Skeletal muscle satellite cell (primary cell): ENCODE results near the gene C4BPB.

Experiments
- H3K27me3 ChIP-seq: 2 replicates; pipeline ENCODE4 v1.7.0; 2013; ENCODE audit warnings: low read length; ENCODE audit not compliant: control insufficient read depth, insufficient read depth
- H3K36me3 ChIP-seq: 2 replicates; pipeline ENCODE4 v1.7.0; 2013; ENCODE audit warnings: mild to moderate bottlenecking, control low read depth, low read length; ENCODE audit not compliant: insufficient read depth
- H3K4me1 ChIP-seq: 2 replicates; pipeline ENCODE4 v1.7.0; 2013; ENCODE audit warnings: low read length; ENCODE audit not compliant: control insufficient read depth, insufficient read depth
- H3K4me2 ChIP-seq: 2 replicates; pipeline ENCODE4 v1.7.0; 2013; ENCODE audit warnings: mild to moderate bottlenecking, low read length
- H3K4me3 ChIP-seq: 2 replicates; pipeline ENCODE4 v1.7.0; 2013; ENCODE audit warnings: low read length
- H3K9ac ChIP-seq: 2 replicates; pipeline ENCODE4 v1.7.0; 2013; ENCODE audit warnings: mild to moderate bottlenecking, low read depth, low read length, moderate library complexity
- H3K9me3 ChIP-seq: replicated peaks from 2 replicates; pipeline ENCODE4 v1.7.0; 2013; ENCODE audit warnings: mild to moderate bottlenecking, control low read depth, low read length

Gene C4BPB

GRCh38 chr1:207128336-207128921 lies 39.8 kb downstream of the C4BPB start:
- Histone ChIP-seq H3K4me3 (no peak overlapping the region), H3K4me2 (no peak overlapping the region), H3K4me1 (no peaks in the 10 kb centered on the region), H3K27me3 (peaks cover 7% of the 10 kb centered on the region), H3K36me3 (no peaks in the 10 kb centered on the region), H3K9me3 (no peaks in the 10 kb centered on the region), H3K9ac (no peak overlapping the region)

DNA sequence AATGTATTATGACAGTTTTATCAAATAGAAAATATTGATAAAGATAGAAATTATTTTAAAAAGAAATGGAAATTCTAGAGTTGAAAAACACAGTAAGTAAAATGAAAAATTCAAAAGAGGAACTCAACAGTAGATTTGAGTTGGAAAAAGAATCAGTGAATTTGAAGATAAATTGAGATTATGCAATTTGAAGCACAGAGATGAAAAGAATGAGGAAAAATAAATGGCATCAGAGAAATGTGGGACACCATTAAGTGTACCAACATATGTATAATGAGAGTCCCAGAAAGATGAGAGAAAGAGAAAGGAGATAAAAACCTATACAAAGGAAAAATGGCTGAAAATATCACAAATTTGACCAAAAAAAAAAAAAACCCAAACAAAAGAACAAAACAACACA lies 40.4 kb downstream of the C4BPB start:
- H3K4me1 ChIP-seq = no peaks in the 10 kb centered on the region
- H3K4me3 ChIP-seq = no peak overlapping the region
- H3K4me2 ChIP-seq = no peak overlapping the region
- H3K36me3 ChIP-seq = no peaks in the 10 kb centered on the region
- H3K9me3 ChIP-seq = no peaks in the 10 kb centered on the region
- no peak overlapping the region for H3K9ac ChIP-seq
- peaks cover 7% of the 10 kb centered on the region for H3K27me3 ChIP-seq

DNA sequence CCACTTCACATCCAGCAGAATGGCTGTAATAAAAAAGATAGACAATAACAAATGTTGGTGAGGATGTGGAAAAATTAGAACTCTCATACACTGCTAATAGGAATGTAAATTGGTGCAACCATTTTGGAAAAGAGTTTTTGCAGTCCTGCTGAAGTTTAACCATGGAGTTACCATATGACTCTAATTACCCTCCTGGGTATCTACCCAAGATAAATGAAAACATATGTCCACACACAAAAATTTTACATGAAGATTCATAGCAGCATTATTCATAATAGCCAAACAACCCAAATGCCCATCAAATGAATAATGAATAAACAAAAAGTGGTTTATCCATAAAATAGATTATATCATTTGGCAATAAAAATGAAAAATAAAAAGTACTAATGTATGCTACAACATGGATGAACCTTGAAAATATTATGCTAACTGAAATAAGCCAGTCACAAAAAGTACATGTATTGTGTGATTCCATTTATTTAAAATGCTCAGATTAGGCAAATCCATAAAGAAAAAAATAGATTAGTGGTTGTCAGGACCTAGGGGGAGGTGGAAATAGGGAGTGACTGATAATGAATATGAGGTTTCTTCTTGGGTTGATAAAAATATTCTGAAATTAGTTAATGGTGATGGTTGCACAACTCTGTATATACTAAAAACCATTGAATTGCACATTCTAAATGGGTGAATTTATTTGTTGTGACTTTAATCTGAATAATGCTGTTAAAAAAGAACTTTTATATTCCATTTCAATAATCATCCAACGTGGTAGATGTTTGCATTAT lies 41.8 kb downstream of the C4BPB start:
- H3K9me3 ChIP-seq = no peaks in the 10 kb centered on the region
- no peaks in the 10 kb centered on the region for H3K27me3 ChIP-seq
- H3K36me3 ChIP-seq = no peaks in the 10 kb centered on the region
- H3K4me2 ChIP-seq = no peak overlapping the region
- no peaks in the 10 kb centered on the region for H3K4me1 ChIP-seq
- no peak overlapping the region for H3K9ac ChIP-seq
- no peak overlapping the region for H3K4me3 ChIP-seq

DNA sequence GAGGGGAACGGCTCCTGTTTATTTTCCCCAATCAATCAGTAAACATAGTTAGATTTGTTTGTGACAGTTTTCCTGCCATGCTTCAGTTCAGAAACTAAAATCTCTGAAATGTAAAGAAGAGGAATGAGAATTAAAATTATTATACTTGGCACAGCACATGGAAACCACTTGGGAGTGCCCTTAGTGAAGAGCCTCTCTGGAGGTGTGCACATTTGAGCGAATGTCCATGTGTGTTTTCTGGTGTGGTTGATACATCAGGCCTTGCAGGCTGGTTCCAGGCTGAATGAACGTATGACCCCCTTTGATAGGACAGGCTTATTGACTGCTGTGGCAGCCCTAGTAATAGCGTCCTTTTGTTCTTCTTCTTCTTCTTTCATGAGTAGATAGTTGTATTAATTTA lies 42.5 kb downstream of the C4BPB start:
- Histone ChIP-seq H3K36me3 (no peaks in the 10 kb centered on the region), H3K27me3 (no peaks in the 10 kb centered on the region), H3K4me3 (no peak overlapping the region), H3K4me2 (no peak overlapping the region), H3K9ac (no peak overlapping the region), H3K9me3 (no peaks in the 10 kb centered on the region), H3K4me1 (no peaks in the 10 kb centered on the region)

DNA sequence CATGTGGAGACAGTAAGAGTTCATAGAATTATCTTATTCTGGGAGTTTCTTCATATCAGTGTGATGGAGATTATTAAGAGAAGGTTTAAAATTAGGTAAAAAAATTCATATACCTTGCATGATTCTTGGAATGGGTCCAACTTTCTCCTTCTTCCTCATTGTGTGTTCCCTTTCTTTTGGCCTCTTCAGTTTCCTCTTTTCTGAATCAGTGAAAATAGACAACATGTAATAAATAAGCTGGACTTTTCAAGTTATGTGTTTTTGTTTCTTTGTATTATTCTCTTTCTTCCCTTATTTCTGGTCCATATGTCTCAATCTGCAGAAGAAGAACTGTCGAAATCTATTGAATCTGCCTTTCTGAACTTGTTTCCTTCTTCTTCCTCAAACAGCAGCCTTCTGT lies 45.9 kb downstream of the C4BPB start:
- no peak overlapping the region for H3K4me3 ChIP-seq
- no peaks in the 10 kb centered on the region for H3K9me3 ChIP-seq
- H3K9ac ChIP-seq = no peak overlapping the region
- H3K27me3 ChIP-seq = no peaks in the 10 kb centered on the region
- no peaks in the 10 kb centered on the region for H3K36me3 ChIP-seq
- H3K4me2 ChIP-seq = no peak overlapping the region
- H3K4me1 ChIP-seq = no peaks in the 10 kb centered on the region

- no peak overlapping the region for H3K9ac ChIP-seq
- H3K4me3 ChIP-seq = no peak overlapping the region
- no peaks in the 10 kb centered on the region for H3K27me3 ChIP-seq
- no peaks in the 10 kb centered on the region for H3K9me3 ChIP-seq
- H3K36me3 ChIP-seq = no peaks in the 10 kb centered on the region
- H3K4me1 ChIP-seq = no peaks in the 10 kb centered on the region
- H3K4me2 ChIP-seq = no peak overlapping the region
These were observed 51.0 kb downstream of the C4BPB start for GRCh38 chr1:207139616-207140015.

GRCh38 chr1:207140536-207140935 lies 51.9 kb downstream of the C4BPB start:
- Histone ChIP-seq H3K9ac (no peak overlapping the region), H3K27me3 (no peaks in the 10 kb centered on the region), H3K9me3 (no peaks in the 10 kb centered on the region), H3K4me2 (no peak overlapping the region), H3K4me1 (no peaks in the 10 kb centered on the region), H3K4me3 (no peak overlapping the region), H3K36me3 (no peaks in the 10 kb centered on the region)

GRCh38 chr1:207145401-207146058 lies 56.9 kb downstream of the C4BPB start:
- H3K27me3 ChIP-seq = no peaks in the 10 kb centered on the region
- H3K9me3 ChIP-seq = no peaks in the 10 kb centered on the region
- H3K4me3 ChIP-seq = no peak overlapping the region

More at GRCh38 chr1:207145401-207146058, 56.9 kb downstream of the C4BPB start:
- Histone ChIP-seq H3K4me2 (no peak overlapping the region), H3K4me1 (no peaks in the 10 kb centered on the region), H3K36me3 (no peaks in the 10 kb centered on the region), H3K9ac (no peak overlapping the region)
